Cardiac fibroblast (primary cell): ENCODE measurements around the gene ERVV-1.
"Not testable (repeated sequence)": the region's sequence is repeated elsewhere in the genome, so short reads cannot be mapped to it uniquely, and the experiment has no call there.

Experiments used
- DNase-seq, 2 donors: peaks; one replicate each; pipeline versions ENCODE4 v3.0.0 to v3.0.0-alpha.2; 2010; ENCODE audit warnings: low read depth in 2 of 2
- H3K4me3 ChIP-seq, 2 donors: replicated peaks in 1 of 2; 1 replicate in 1 of 2; 2 replicates in 1 of 2; pipeline ENCODE4 v1.5.1; 2011; ENCODE audit warnings: low read depth in 2 of 2, low read length in 2 of 2, mild to moderate bottlenecking in 2 of 2, moderate library complexity in 1 of 2
- CTCF ChIP-seq: IDR thresholded peaks from one replicate; pipeline ENCODE4 v1.5.1; 2011; ENCODE audit warnings: low read depth, mild to moderate bottlenecking, low read length, inconsistent platforms

The ERVV-1 gene, protein sequence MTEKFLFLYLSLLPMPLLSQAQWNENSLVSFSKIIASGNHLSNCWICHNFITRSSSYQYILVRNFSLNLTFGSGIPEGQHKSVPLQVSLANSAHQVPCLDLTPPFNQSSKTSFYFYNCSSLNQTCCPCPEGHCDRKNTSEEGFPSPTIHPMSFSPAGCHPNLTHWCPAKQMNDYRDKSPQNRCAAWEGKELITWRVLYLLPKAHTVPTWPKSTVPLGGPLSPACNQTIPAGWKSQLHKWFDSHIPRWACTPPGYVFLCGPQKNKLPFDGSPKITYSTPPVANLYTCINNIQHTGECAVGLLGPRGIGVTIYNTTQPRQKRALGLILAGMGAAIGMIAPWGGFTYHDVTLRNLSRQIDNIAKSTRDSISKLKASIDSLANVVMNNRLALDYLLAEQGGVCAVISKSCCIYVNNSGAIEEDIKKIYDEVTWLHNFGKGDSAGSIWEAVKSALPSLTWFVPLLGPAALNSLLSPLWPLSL

DNA sequence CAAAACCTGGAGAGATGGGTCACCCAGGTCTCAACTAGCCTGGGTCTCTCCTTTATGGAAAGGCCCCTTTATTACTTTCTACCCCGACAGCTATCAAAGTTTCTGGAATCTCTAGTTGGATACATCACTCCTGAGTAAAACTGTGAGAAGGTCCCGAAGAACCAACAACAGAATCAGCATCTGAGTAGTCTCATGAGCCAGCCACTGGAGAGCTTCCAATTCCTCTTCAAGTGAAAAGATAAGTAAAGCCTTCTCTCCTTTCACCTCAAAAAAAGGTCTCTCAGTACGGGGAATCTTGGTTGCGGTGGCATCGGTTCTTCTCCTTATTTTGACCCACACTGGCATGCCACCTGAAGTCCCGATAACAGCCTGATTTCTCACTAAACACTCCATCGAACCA lies at the start of gene ERVV-1:
TSS of gene ERVV-1 (plus strand) at position 301 of the 400 bp plus-strand sequence. CDS start 170 bp downstream, outside the sequence.
- no peak within 1 kb of the TSS for H3K4me3 ChIP-seq
- DNase-seq: no peak
- TF ChIP-seq CTCF: no peak

DNA sequence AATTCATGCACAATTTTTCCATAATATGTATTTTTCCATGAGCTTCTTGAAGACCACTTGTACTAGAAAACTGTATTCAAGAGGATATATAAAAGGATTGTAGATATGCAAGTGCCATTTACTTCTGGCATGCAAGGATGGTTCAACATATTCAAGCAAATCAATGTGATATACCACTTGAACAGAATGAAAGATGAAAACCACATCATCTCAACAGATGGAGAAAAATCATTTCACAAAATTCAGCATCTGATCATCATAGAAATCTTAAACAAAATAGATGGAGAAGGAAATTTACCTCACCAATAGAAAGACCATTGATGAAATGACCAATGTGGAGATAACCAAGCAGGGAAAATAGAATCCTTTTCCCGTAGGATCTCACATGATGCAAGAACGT lies 45.9 kb upstream of the ERVV-1 start:
- H3K4me3 ChIP-seq: no peak overlapping the region
- no peak for TF ChIP-seq CTCF
- DNase-seq: no peak

DNA sequence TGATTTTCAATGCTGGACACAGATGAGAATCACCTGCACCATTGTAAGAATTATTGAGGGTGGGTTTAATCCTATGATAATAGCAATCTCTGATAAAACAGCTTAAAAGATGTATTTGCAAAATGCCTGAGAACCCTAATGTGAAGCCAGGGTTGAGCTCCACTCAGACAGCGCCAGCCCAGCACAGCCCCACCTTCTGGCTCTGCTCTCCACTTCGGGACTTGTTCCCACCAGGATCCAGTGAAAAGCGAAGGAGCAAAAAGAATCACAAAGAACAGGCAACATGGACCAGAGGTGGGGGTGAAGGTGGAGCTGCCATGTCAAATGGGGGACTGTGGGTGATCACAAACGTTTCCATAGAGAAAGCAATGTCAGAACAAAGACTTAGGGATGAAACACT lies 32.4 kb upstream of the ERVV-1 start:
- TF ChIP-seq CTCF: no peak
- DNase-seq: no peak
- H3K4me3 ChIP-seq: no peak overlapping the region

- DNase-seq, H3K4me3 ChIP-seq: not testable (repeated sequence)
These were observed 30.6 kb upstream of the ERVV-1 start for GRCh38 chr19:52983167-52983566.

DNA sequence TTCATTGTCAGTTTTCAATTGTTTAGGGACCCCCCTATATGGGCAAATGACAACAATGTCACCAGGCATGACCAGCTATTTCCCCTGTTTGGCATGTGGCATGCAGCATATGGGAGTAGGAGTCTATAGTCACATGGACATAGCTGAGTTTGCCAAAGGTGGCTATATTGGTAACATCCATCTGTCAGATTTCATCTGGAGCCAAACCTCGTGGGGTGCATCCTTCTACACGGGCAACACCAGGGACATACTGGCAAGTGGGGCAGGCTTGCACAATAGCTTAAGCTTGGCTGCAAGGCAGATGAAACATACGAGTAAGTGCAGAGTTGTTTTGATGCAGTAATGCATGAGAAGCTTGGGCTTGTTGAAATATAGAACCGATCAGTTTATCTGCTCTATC lies 26.5 kb upstream of the ERVV-1 start:
- no peak for DNase-seq
- H3K4me3 ChIP-seq: no peak overlapping the region
- TF ChIP-seq CTCF: no peak

GRCh38 chr19:52988506-52988905 lies 25.2 kb upstream of the ERVV-1 start:
- no peak for DNase-seq

More at GRCh38 chr19:52988506-52988905, 25.2 kb upstream of the ERVV-1 start:
- no peak for TF ChIP-seq CTCF
- no peak overlapping the region for H3K4me3 ChIP-seq
